Panc1 (cell line): ENCODE results near the gene ACOXL. TPM values are rescaled to one million over a fixed set of nuclear protein-coding genes. Genes with fewer than 3 reads are reported as not detected.

Experiments
- ATAC-seq: fragments of 200-7000 bp; cut with Tn5 transposase; 2 replicates; pipeline ENCODE4 v1.9.1; 2020; ENCODE audit warnings: mild to moderate bottlenecking, moderate library complexity
- BruUV-seq: library from RNA; stranded (reverse); fragments of 400-500 nt; replicated peaks from 2 replicates; lab custom pipeline; 2021; lab: Mats Ljungman, UMichigan
- CTCF ChIA-PET: fragments of 300-600 bp; sonication (Branson Sonifier 250); formaldehyde crosslinking; loops from one replicate; lab custom pipeline; 2022; ENCODE audit warnings: antibody characterized with exemption; lab: Charles Lee
- POLR2A ChIA-PET: fragments of 300-600 bp; sonication (Branson Sonifier 250); formaldehyde crosslinking; loops from one replicate; lab custom pipeline; 2022; ENCODE audit warnings: antibody characterized with exemption; lab: Charles Lee
- DNase-seq: peaks from one replicate; pipeline ENCODE4 v3.0.0-alpha.2; 2010; ENCODE audit warnings: low read depth, low spot score
- H3K27ac ChIP-seq: 2 replicates; pipeline ENCODE4 v1.5.1; 2011; ENCODE audit warnings: mild to moderate bottlenecking, low read length, inconsistent platforms
- H3K27me3 ChIP-seq: fragments of 200-500 bp; sonication (Bioruptor generic); 2 replicates; pipeline ENCODE4 v1.6.0; 2014; ENCODE audit warnings: low read length, inconsistent platforms; ENCODE audit not compliant: control insufficient read depth, insufficient read depth
- H3K36me3 ChIP-seq: fragments of 200-500 bp; sonication (Bioruptor generic); 2 replicates; pipeline ENCODE4 v1.5.1; 2014; ENCODE audit warnings: inconsistent platforms, mild to moderate bottlenecking, low read length, moderate library complexity; ENCODE audit not compliant: control insufficient read depth, insufficient read depth
- H3K4me1 ChIP-seq: 2 replicates; pipeline ENCODE4 v1.5.1; 2011; ENCODE audit warnings: inconsistent platforms, mild to moderate bottlenecking, low read length, moderate library complexity; ENCODE audit not compliant: control insufficient read depth, insufficient read depth
- H3K4me3 ChIP-seq, 2 experiments: 2 replicates each; pipeline ENCODE4 v1.5.1; 2011 to 2012; ENCODE audit warnings: low read depth in 2 of 2, low read length in 2 of 2, mild to moderate bottlenecking in 2 of 2, inconsistent platforms in 1 of 2, moderate library complexity in 1 of 2
- H3K9me3 ChIP-seq: fragments of 200-500 bp; sonication (Bioruptor generic); 2 replicates; pipeline ENCODE4 v1.5.1; 2014; ENCODE audit warnings: low read depth, mild to moderate bottlenecking, inconsistent platforms, low read length, moderate library complexity; ENCODE audit not compliant: control insufficient read depth, insufficient read depth
- POLR2AphosphoS5 ChIP-seq: IDR thresholded peaks from 2 replicates; pipeline ENCODE4 v1.6.1; 2012; ENCODE audit warnings: mild to moderate bottlenecking, low read depth, low read length, moderate library complexity
- SIN3A ChIP-seq: IDR thresholded peaks from 2 replicates; pipeline ENCODE4 v1.6.1; 2012; ENCODE audit warnings: low read depth, mild to moderate bottlenecking, low read length, moderate library complexity, borderline replicate concordance; ENCODE audit not compliant: insufficient read depth
- TCF7L2 ChIP-seq: IDR thresholded peaks from 2 replicates; pipeline ENCODE4 v1.6.1; 2011; ENCODE audit warnings: mild to moderate bottlenecking, low read depth, low read length, inconsistent platforms
- in situ Hi-C: cut with HindIII; loops from 2 replicates; pipeline ENCODE4 v1.10.0; 2016; ENCODE audit warnings: low sequenced_read_pairs, low pct_unique_long_range_greater_than_20kb
- intact Hi-C: fragments of 100-400 bp; cut with micrococcal nuclease; formaldehyde crosslinking; loops from one replicate; pipeline ENCODE4 v1.10.0; 2022; ENCODE audit not compliant: unreplicated experiment
- total RNA-seq: library from RNA; stranded (reverse); gene quantifications from one replicate; pipeline ENCODE4 v1.2.1, GENCODE V29; 2021; ENCODE audit not compliant: unreplicated experiment
- TF ChIP-seq, protein P1 (sequence below): fragments of 450-650 bp; IDR thresholded peaks from 2 replicates; pipeline ENCODE4 v1.5.1; 2017; ENCODE audit warnings: mild to moderate bottlenecking
- TF ChIP-seq, protein P2 (sequence below), 2 experiments: IDR thresholded peaks; 2 replicates each; pipeline ENCODE4 v1.6.1; 2011 to 2012; ENCODE audit warnings: low read depth in 2 of 2, control low read depth in 1 of 2, low read length in 1 of 2, mild to moderate bottlenecking in 1 of 2, moderate library complexity in 1 of 2; ENCODE audit not compliant: insufficient read depth in 1 of 2

The ACOXL gene
- total RNA-seq, 1 experiment from 2014 or later, result 4.9 TPM

DNA sequence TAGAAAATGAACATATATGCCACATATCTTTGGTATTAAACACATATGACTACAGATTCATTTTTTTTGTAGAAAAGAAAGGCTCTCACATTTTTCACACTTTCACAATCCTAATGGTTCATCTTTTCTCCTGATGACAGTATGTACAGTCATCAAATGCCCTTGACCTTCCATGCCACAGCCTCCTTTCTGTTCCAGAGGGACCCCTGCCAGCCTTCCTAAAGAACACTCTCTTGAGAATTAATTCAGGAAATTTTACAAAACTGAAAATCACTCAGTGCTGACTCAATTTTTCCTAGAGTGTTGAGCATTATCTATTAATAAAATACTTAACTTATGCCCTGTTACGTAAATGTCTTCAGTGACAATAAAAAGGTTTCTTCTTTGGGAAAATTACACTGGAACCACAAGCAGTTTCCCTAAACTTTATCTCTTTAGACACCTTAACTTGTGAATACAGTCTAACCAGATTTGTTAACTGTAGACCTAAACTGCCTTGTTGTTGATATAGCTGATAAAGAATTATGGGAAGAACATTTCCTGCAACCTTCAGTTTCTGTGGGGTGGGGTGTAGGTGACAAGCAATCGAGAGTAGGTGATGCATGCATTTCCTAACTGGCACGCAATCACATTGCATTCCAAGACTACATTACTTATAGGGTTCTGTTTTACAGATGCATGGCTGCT lies 15.3 kb upstream of the ACOXL start:
- Histone ChIP-seq H3K4me1 (no peaks in the 10 kb centered on the region), H3K9me3 (no peaks in the 10 kb centered on the region), H3K27me3 (peaks cover 3% of the 10 kb centered on the region; the same call in 1 of the 2 replicates), H3K36me3 (no peaks in the 10 kb centered on the region; the same call in 1 of the 2 replicates), H3K27ac (no peak overlapping the region), H3K4me3 (no peak overlapping the region)
- no TSS peak for BruUV-seq
- no peak for DNase-seq
- TF ChIP-seq, protein P1, sequence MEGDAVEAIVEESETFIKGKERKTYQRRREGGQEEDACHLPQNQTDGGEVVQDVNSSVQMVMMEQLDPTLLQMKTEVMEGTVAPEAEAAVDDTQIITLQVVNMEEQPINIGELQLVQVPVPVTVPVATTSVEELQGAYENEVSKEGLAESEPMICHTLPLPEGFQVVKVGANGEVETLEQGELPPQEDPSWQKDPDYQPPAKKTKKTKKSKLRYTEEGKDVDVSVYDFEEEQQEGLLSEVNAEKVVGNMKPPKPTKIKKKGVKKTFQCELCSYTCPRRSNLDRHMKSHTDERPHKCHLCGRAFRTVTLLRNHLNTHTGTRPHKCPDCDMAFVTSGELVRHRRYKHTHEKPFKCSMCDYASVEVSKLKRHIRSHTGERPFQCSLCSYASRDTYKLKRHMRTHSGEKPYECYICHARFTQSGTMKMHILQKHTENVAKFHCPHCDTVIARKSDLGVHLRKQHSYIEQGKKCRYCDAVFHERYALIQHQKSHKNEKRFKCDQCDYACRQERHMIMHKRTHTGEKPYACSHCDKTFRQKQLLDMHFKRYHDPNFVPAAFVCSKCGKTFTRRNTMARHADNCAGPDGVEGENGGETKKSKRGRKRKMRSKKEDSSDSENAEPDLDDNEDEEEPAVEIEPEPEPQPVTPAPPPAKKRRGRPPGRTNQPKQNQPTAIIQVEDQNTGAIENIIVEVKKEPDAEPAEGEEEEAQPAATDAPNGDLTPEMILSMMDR, result no peak
- TF ChIP-seq TCF7L2 (no peak), POLR2AphosphoS5 (no peak), SIN3A (no peak)
- TF ChIP-seq, protein P2, sequence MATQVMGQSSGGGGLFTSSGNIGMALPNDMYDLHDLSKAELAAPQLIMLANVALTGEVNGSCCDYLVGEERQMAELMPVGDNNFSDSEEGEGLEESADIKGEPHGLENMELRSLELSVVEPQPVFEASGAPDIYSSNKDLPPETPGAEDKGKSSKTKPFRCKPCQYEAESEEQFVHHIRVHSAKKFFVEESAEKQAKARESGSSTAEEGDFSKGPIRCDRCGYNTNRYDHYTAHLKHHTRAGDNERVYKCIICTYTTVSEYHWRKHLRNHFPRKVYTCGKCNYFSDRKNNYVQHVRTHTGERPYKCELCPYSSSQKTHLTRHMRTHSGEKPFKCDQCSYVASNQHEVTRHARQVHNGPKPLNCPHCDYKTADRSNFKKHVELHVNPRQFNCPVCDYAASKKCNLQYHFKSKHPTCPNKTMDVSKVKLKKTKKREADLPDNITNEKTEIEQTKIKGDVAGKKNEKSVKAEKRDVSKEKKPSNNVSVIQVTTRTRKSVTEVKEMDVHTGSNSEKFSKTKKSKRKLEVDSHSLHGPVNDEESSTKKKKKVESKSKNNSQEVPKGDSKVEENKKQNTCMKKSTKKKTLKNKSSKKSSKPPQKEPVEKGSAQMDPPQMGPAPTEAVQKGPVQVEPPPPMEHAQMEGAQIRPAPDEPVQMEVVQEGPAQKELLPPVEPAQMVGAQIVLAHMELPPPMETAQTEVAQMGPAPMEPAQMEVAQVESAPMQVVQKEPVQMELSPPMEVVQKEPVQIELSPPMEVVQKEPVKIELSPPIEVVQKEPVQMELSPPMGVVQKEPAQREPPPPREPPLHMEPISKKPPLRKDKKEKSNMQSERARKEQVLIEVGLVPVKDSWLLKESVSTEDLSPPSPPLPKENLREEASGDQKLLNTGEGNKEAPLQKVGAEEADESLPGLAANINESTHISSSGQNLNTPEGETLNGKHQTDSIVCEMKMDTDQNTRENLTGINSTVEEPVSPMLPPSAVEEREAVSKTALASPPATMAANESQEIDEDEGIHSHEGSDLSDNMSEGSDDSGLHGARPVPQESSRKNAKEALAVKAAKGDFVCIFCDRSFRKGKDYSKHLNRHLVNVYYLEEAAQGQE (IDR thresholded peaks at IDR 0.05; ENCODE audit: insufficient read depth in 1 of 2, low read depth in 2 of 2, low read length in 1 of 2), result no peak
- no peak for ATAC-seq
- intact Hi-C loops (no loop called here), in situ Hi-C loops (no loop called here)
- ChIA-PET CTCF (no interaction called here), POLR2A (no interaction called here)

DNA sequence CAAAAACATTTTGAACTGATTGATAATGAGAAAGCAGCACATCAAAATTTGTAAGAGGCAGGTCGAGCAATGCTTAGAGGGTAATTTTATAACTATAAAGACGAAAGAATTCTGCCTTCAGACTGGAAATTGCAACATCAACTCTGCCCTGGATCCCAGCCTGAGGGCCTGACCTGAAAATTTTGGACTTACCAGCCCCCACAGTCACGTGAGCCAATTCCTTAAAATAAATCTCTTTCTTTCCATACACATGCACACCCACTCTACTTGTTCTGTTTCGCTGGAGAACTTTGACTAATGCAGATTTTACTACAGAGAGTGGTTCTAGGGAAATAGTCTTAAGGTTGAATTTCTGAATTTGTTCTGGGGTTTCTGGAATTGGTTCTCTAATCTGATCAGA lies 14.6 kb upstream of the ACOXL start:
- POLR2A ChIA-PET, result no interaction called here
- intact Hi-C loops (no loop called here), in situ Hi-C loops (no loop called here)
- no peak for TF ChIP-seq TCF7L2
- TF ChIP-seq, protein P1, result no peak
- TF ChIP-seq, protein P2 (IDR thresholded peaks at IDR 0.05; ENCODE audit: insufficient read depth in 1 of 2, low read depth in 2 of 2, low read length in 1 of 2), result no peak
- TF ChIP-seq SIN3A, result no peak
- TF ChIP-seq POLR2AphosphoS5, result no peak
- no TSS peak for BruUV-seq
- ATAC-seq (no peak), DNase-seq (no peak)
- H3K27me3 ChIP-seq, result peaks cover 3% of the 10 kb centered on the region; the same call in 1 of the 2 replicates
- H3K4me3 ChIP-seq, result no peak overlapping the region
- H3K27ac ChIP-seq, result no peak overlapping the region
- H3K9me3 ChIP-seq, result no peaks in the 10 kb centered on the region
- H3K4me1 ChIP-seq, result no peaks in the 10 kb centered on the region
- H3K36me3 ChIP-seq, result no peaks in the 10 kb centered on the region; the same call in 1 of the 2 replicates
- CTCF ChIA-PET, result no interaction called here
